ENCODE data around the gene SLC22A24.

Gene SLC22A24

GRCh38 chr11:63144121-63144520 lies at the start of gene SLC22A24:
TSS of gene SLC22A24 (minus strand) at chr11:63144221. CDS start at chr11:63143779, 442 bp downstream.
- no peak within 1 kb of the TSS for H3K27ac ChIP-seq (ENCODE audit: low read length)

GRCh38 chr11:63180536-63180935 lies 36.5 kb upstream of the SLC22A24 start:
- no peak for DNase-seq (ENCODE audit: low read depth, low spot score)
- Histone ChIP-seq H3K4me3 (ENCODE audit: low read length) (no peak overlapping the region), H3K27me3 (ENCODE audit: control insufficient read depth, insufficient read depth, low read length) (no peaks in the 10 kb centered on the region), H3K9me3 (ENCODE audit: control insufficient read depth, insufficient read depth, low read length) (no peaks in the 10 kb centered on the region), H3K4me1 (ENCODE audit: control insufficient read depth, insufficient read depth, low read length) (peaks cover 5% of the 10 kb centered on the region; the same call in 1 of the 2 replicates), H3K36me3 (ENCODE audit: control insufficient read depth, insufficient read depth, low read length) (no peaks in the 10 kb centered on the region), H3K27ac (ENCODE audit: low read length) (no peak overlapping the region)
- no CpG with 5 or more reads among the region's 1 CpG for WGBS (ENCODE audit: insufficient coverage, insufficient read length)

More at GRCh38 chr11:63144121-63144520, at the start of gene SLC22A24:
- H3K36me3 ChIP-seq (ENCODE audit: control insufficient read depth, insufficient read depth, low read length), result no peaks in the 10 kb centered on the region
- no peaks in the 10 kb centered on the region for H3K4me1 ChIP-seq (ENCODE audit: control insufficient read depth, insufficient read depth, low read length)
- no peak for DNase-seq (ENCODE audit: low read depth, low spot score)
- H3K4me3 ChIP-seq (ENCODE audit: low read length), result no peak within 1 kb of the TSS
- no peaks in the 10 kb centered on the region for H3K27me3 ChIP-seq (ENCODE audit: control insufficient read depth, insufficient read depth, low read length)
- H3K9me3 ChIP-seq (ENCODE audit: control insufficient read depth, insufficient read depth, low read length), result no peaks in the 10 kb centered on the region
- WGBS (ENCODE audit: insufficient coverage, insufficient read length), result no CpG with 5 or more reads among the region's 1 CpG

GRCh38 chr11:63179432-63180041 lies 35.5 kb upstream of the SLC22A24 start:
- Histone ChIP-seq H3K9me3 (ENCODE audit: control insufficient read depth, insufficient read depth, low read length) (no peaks in the 10 kb centered on the region), H3K36me3 (ENCODE audit: control insufficient read depth, insufficient read depth, low read length) (no peaks in the 10 kb centered on the region), H3K4me1 (ENCODE audit: control insufficient read depth, insufficient read depth, low read length) (peaks cover 5% of the 10 kb centered on the region; the same call in 1 of the 2 replicates), H3K27me3 (ENCODE audit: control insufficient read depth, insufficient read depth, low read length) (no peaks in the 10 kb centered on the region), H3K4me3 (ENCODE audit: low read length) (no peak overlapping the region), H3K27ac (ENCODE audit: low read length) (no peak overlapping the region)
- no CpG with 5 or more reads among the region's 1 CpG for WGBS (ENCODE audit: insufficient coverage, insufficient read length)
- DNase-seq (ENCODE audit: low read depth, low spot score), result no peak

GRCh38 chr11:63177872-63178271 lies 33.9 kb upstream of the SLC22A24 start:
- Histone ChIP-seq H3K4me3 (ENCODE audit: low read length) (no peak overlapping the region), H3K9me3 (ENCODE audit: control insufficient read depth, insufficient read depth, low read length) (no peaks in the 10 kb centered on the region), H3K4me1 (ENCODE audit: control insufficient read depth, insufficient read depth, low read length) (peaks cover 5% of the 10 kb centered on the region; the same call in 1 of the 2 replicates), H3K27ac (ENCODE audit: low read length) (no peak overlapping the region), H3K27me3 (ENCODE audit: control insufficient read depth, insufficient read depth, low read length) (no peaks in the 10 kb centered on the region), H3K36me3 (ENCODE audit: control insufficient read depth, insufficient read depth, low read length) (no peaks in the 10 kb centered on the region)
- DNase-seq (ENCODE audit: low read depth, low spot score), result no peak
- no CpG with 5 or more reads among the region's 1 CpG for WGBS (ENCODE audit: insufficient coverage, insufficient read length)

- Histone ChIP-seq H3K27me3 (ENCODE audit: control insufficient read depth, insufficient read depth, low read length) (no peaks in the 10 kb centered on the region), H3K9me3 (ENCODE audit: control insufficient read depth, insufficient read depth, low read length) (no peaks in the 10 kb centered on the region), H3K36me3 (ENCODE audit: control insufficient read depth, insufficient read depth, low read length) (no peaks in the 10 kb centered on the region), H3K27ac (ENCODE audit: low read length) (no peak overlapping the region), H3K4me3 (ENCODE audit: low read length) (no peak overlapping the region), H3K4me1 (ENCODE audit: control insufficient read depth, insufficient read depth, low read length) (no peaks in the 10 kb centered on the region)
- no peak for DNase-seq (ENCODE audit: low read depth, low spot score)
- no CpG with 5 or more reads among the region's 4 CpGs for WGBS (ENCODE audit: insufficient coverage, insufficient read length)
Observed at GRCh38 chr11:63165706-63166310, 21.8 kb upstream of the SLC22A24 start.

- H3K4me1 ChIP-seq (ENCODE audit: control insufficient read depth, insufficient read depth, low read length), result no peaks in the 10 kb centered on the region
- no peaks in the 10 kb centered on the region for H3K27me3 ChIP-seq (ENCODE audit: control insufficient read depth, insufficient read depth, low read length)
- DNase-seq (ENCODE audit: low read depth, low spot score), result no peak
- H3K9me3 ChIP-seq (ENCODE audit: control insufficient read depth, insufficient read depth, low read length), result no peaks in the 10 kb centered on the region
- no CpG with 5 or more reads among the region's 1 CpG for WGBS (ENCODE audit: insufficient coverage, insufficient read length)
- H3K36me3 ChIP-seq (ENCODE audit: control insufficient read depth, insufficient read depth, low read length), result no peaks in the 10 kb centered on the region
- no peak overlapping the region for H3K4me3 ChIP-seq (ENCODE audit: low read length)
- no peak overlapping the region for H3K27ac ChIP-seq (ENCODE audit: low read length)
Observed at GRCh38 chr11:63155794-63156193, 11.8 kb upstream of the SLC22A24 start.

GRCh38 chr11:63146581-63146980 lies 2.6 kb upstream of the SLC22A24 start:
- Histone ChIP-seq H3K9me3 (ENCODE audit: control insufficient read depth, insufficient read depth, low read length) (no peaks in the 10 kb centered on the region), H3K36me3 (ENCODE audit: control insufficient read depth, insufficient read depth, low read length) (no peaks in the 10 kb centered on the region), H3K4me3 (ENCODE audit: low read length) (no peak overlapping the region), H3K27me3 (ENCODE audit: control insufficient read depth, insufficient read depth, low read length) (no peaks in the 10 kb centered on the region), H3K27ac (ENCODE audit: low read length) (no peak overlapping the region), H3K4me1 (ENCODE audit: control insufficient read depth, insufficient read depth, low read length) (no peaks in the 10 kb centered on the region)
- DNase-seq (ENCODE audit: low read depth, low spot score), result no peak
- WGBS (ENCODE audit: insufficient coverage, insufficient read length), result no CpG with 5 or more reads among the region's 2 CpGs

GRCh38 chr11:63142459-63142858 lies 1.6 kb downstream of the SLC22A24 start:
- H3K27ac ChIP-seq (ENCODE audit: low read length), result no peak overlapping the region
- no peaks in the 10 kb centered on the region for H3K36me3 ChIP-seq (ENCODE audit: control insufficient read depth, insufficient read depth, low read length)
- DNase-seq (ENCODE audit: low read depth, low spot score), result no peak
- WGBS (ENCODE audit: insufficient coverage, insufficient read length), result no CpG with 5 or more reads among the region's 3 CpGs
- no peaks in the 10 kb centered on the region for H3K4me1 ChIP-seq (ENCODE audit: control insufficient read depth, insufficient read depth, low read length)
- no peaks in the 10 kb centered on the region for H3K9me3 ChIP-seq (ENCODE audit: control insufficient read depth, insufficient read depth, low read length)
- H3K27me3 ChIP-seq (ENCODE audit: control insufficient read depth, insufficient read depth, low read length), result no peaks in the 10 kb centered on the region
- H3K4me3 ChIP-seq (ENCODE audit: low read length), result no peak overlapping the region

GRCh38 chr11:63132985-63133775 lies 10.8 kb downstream of the SLC22A24 start:
- no peaks in the 10 kb centered on the region for H3K4me1 ChIP-seq (ENCODE audit: control insufficient read depth, insufficient read depth, low read length)
- no peaks in the 10 kb centered on the region for H3K27me3 ChIP-seq (ENCODE audit: control insufficient read depth, insufficient read depth, low read length)
- no peak for DNase-seq (ENCODE audit: low read depth, low spot score)
- no peaks in the 10 kb centered on the region for H3K36me3 ChIP-seq (ENCODE audit: control insufficient read depth, insufficient read depth, low read length)
- WGBS (ENCODE audit: insufficient coverage, insufficient read length), result no CpG with 5 or more reads among the region's 7 CpGs
- no peaks in the 10 kb centered on the region for H3K9me3 ChIP-seq (ENCODE audit: control insufficient read depth, insufficient read depth, low read length)
- no peak overlapping the region for H3K27ac ChIP-seq (ENCODE audit: low read length)
- no peak overlapping the region for H3K4me3 ChIP-seq (ENCODE audit: low read length)

- Histone ChIP-seq H3K27me3 (ENCODE audit: control insufficient read depth, insufficient read depth, low read length) (no peaks in the 10 kb centered on the region), H3K4me1 (ENCODE audit: control insufficient read depth, insufficient read depth, low read length) (no peaks in the 10 kb centered on the region), H3K9me3 (ENCODE audit: control insufficient read depth, insufficient read depth, low read length) (no peaks in the 10 kb centered on the region; the same call in 1 of the 2 replicates), H3K4me3 (ENCODE audit: low read length) (no peak overlapping the region), H3K27ac (ENCODE audit: low read length) (no peak overlapping the region), H3K36me3 (ENCODE audit: control insufficient read depth, insufficient read depth, low read length) (no peaks in the 10 kb centered on the region)
- no peak for DNase-seq (ENCODE audit: low read depth, low spot score)
- WGBS (ENCODE audit: insufficient coverage, insufficient read length), result no CpG with 5 or more reads among the region's 3 CpGs
Observed at GRCh38 chr11:63099555-63099954, 44.5 kb downstream of the SLC22A24 start.
